Cardiac fibroblast (primary cell): ENCODE results near the gene EVX1.

Source experiments
- DNase-seq, 2 donors: peaks; one replicate each; pipeline versions ENCODE4 v3.0.0 to v3.0.0-alpha.2; 2010; ENCODE audit warnings: low read depth in 2 of 2
- H3K4me3 ChIP-seq, 2 donors: replicated peaks in 1 of 2; 1 replicate in 1 of 2; 2 replicates in 1 of 2; pipeline ENCODE4 v1.5.1; 2011; ENCODE audit warnings: low read depth in 2 of 2, low read length in 2 of 2, mild to moderate bottlenecking in 2 of 2, moderate library complexity in 1 of 2
- TF ChIP-seq, protein P1 (sequence below): IDR thresholded peaks from one replicate; pipeline ENCODE4 v1.5.1; 2011; ENCODE audit warnings: low read depth, mild to moderate bottlenecking, low read length, inconsistent platforms

EVX1 gene

DNA sequence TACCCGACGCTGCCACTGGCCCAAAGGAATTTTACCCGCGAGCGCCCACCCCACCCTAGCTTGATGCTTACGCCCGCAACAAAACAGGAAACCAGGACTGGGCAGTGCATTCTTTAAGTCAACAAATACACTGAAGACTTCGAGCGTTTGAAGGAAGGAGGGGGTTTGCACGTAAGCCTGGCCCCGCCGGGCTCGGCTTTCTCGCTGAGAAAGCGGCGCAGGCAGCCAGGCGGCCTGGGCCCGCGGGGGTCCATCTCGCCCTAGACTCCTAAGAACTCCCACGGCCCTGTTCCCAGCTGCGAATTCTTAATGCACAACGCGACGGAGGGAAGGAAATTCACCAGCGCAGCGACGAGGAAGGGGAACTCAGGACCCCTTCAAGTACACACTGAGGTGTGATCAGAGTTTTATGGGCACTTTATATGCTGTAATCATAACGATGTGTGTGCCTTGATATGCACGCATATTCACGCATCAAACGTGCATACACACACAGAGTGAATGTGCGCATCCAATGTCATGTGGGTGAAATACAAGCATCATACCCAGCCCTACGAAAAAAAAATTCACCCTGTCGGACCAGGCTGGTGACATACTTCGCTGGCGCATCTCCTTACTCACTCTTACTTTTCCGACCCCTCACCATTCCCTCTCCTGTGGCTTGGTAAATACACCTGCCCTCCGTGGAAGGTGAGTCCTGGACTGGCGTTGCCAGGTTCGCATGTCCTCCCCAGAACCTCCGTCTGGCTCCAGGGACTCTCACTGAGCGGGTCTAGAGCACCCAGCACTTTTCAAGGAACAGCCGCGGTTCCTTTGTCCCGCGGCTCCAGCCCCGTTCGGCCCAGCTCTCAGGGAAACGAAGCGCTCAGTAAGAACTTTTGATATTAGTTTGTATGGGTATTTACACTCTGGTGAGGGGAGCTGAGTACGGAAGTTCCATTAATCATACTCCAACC, 37.0 kb upstream of the EVX1 start:
- no peak for DNase-seq
- no peak overlapping the region for H3K4me3 ChIP-seq
- TF ChIP-seq, protein P1, sequence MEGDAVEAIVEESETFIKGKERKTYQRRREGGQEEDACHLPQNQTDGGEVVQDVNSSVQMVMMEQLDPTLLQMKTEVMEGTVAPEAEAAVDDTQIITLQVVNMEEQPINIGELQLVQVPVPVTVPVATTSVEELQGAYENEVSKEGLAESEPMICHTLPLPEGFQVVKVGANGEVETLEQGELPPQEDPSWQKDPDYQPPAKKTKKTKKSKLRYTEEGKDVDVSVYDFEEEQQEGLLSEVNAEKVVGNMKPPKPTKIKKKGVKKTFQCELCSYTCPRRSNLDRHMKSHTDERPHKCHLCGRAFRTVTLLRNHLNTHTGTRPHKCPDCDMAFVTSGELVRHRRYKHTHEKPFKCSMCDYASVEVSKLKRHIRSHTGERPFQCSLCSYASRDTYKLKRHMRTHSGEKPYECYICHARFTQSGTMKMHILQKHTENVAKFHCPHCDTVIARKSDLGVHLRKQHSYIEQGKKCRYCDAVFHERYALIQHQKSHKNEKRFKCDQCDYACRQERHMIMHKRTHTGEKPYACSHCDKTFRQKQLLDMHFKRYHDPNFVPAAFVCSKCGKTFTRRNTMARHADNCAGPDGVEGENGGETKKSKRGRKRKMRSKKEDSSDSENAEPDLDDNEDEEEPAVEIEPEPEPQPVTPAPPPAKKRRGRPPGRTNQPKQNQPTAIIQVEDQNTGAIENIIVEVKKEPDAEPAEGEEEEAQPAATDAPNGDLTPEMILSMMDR = no peak

DNA sequence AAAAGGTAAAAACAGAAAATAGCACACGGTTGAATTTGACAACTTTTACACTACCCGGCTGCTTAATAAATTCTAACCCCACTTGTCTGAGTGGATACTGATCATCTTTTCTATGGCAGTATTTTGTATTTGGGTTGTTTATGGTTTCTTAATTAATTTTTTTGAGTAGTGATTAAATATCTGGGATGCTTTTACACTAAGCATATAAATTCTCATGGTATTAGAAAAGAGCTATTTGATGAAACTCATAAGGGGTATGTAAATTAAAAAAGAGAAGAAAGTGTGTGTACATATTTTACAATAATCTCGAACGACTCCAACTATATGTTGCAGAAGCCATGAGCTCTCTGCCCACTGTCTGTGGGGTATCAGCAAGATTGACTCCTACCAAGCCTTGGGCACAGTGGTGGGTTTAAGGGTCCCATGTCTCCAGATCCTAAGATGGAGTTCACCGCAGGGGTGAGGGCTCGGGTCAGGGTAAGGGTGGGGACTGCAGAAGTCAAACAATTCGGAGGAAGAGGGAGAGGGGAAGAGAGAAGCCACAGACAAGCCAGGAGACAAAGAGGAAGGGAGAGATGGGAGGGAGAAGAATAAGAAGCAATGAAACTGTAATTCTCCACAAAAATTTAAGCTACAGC, 35.1 kb upstream of the EVX1 start:
- TF ChIP-seq, protein P1 = no peak
- no peak overlapping the region for H3K4me3 ChIP-seq
- DNase-seq = no peak

DNA sequence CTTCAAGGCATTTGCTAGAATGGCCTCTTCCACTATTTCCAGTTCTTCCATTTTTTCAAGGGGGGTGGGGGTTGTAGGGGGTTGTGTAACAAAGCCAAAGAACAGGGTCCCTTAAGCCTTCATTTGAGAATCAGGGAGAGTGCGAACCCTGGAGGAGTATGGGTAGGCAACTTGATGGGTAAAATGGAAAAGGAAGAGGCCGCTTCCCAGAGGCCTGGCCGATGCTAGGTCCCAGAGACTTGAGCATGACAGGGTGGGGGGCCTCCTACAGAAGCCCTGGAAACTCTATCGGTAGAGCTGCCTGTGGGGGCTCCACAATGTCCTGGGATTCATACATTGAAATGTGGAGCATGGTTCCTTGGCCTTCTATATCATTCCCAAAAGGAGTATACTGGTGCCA, 33.6 kb upstream of the EVX1 start:
- no peak for DNase-seq
- TF ChIP-seq, protein P1 = no peak
- no peak overlapping the region for H3K4me3 ChIP-seq

DNA sequence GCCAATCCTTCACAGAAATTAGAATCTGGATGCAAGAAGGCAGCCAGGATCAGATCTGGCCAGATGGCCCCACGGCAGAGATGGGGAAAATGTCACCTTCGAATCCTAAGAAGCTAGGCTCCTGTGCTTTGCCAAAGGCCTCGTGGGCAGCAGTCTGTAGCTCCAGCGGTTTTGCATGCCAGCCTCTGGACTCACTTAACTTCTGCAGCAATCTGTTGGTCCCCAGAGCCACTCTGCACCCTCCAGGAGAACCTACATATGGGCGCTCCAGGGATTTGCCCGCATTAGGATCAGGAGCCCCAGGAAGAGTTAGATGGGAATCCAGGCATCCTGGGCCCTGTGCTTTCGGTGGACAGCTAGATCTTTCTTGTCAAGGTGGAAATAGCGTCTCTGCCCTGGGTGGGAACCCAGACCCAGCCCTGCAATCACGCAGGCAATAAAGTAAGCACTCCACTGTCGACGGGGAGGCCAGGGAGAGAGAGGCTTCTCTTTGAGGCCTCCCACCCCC, 32.6 kb upstream of the EVX1 start:
- H3K4me3 ChIP-seq = no peak overlapping the region
- no peak for DNase-seq
- TF ChIP-seq, protein P1 = no peak

DNA sequence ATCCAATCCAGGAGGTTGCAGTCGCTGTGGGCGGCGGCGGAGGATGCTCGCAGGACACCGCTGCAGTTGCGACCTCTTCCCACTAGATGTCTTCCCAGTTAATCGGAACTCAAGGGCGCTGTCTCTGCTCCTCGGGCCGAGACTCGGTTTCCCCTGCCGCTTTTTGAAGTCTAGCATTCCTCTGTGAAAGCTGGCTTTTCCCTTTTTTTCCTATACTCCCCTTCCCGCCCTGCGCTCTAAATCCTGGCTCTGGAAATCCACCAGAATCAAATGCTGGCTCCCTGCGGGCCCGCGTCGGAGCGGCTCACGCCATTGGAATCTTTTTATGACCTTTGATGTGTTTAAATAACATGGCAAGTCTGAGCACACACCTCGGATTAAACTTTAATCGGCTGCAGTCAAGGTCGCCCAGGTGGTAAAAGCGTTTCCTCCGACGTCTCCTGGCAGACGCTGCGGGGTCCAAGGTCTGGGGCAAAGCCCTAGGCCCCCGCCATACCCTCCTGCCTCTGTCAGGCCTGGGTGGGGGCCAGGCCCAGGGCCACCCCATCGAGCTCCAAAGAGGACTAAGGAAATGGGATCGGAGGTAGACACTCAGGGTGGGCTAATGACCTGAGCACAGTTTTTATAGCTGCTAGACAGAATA, 32.0 kb upstream of the EVX1 start:
- peak; percentile 47 to 52 for DNase-seq
- H3K4me3 ChIP-seq = peak overlapping the region; percentile 24 to 26
- TF ChIP-seq, protein P1 = peak; percentile 86

DNA sequence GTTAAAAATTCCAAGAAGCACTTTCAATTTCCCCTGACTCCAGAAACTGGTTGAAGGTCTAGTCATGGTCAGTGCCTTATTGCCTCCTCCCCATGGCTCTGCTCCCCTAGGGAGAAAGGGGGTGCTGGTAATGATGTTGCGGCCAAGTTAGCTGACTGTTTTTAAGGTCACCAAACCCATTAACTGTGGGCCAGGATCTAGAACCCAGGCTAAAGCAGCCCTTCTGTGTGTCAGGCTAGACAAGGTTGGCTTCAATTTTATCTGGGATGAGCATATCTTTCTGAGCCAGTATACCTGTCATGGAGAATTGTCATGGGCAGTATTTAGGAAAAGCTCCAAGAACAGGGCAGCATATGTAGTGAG, 31.5 kb upstream of the EVX1 start:
- no peak overlapping the region for H3K4me3 ChIP-seq

More for the DNA sequence above, 31.5 kb upstream of the EVX1 start:
- DNase-seq = no peak
- TF ChIP-seq, protein P1 = no peak
